SK-N-SH (cell line): Measurements from ENCODE around the gene SLIT2. TPM values are rescaled to one million over a fixed set of nuclear protein-coding genes. Genes with fewer than 3 reads are reported as not detected.
A peak's percentile ranks its signal among the peaks of the same experiment; 100 is the strongest.

Experiments
- CTCF ChIA-PET: fragments of 300-600, 350-600 bp; formaldehyde crosslinking; extraction: SDS; loops from one replicate; lab custom pipeline; 2021; lab: Yijun Ruan, JAX
- POLR2A ChIA-PET: fragments of 350-600 bp; sonication (Branson Sonifier 250); formaldehyde crosslinking; extraction: SDS; loops from one replicate; lab custom pipeline; 2020; ENCODE audit warnings: antibody characterized with exemption, inconsistent platforms; lab: Yijun Ruan, JAX
- DNase-seq: peaks from one replicate; pipeline ENCODE4 v3.0.0; 2012
- H2AFZ ChIP-seq: fragments of 200-600 bp; sonication (generic); 2 replicates; pipeline ENCODE4 v1.8.1; 2016; ENCODE audit warnings: antibody characterized with exemption, mild to moderate bottlenecking, low read depth
- H3F3A ChIP-seq: fragments of 200-600 bp; sonication (generic); replicated peaks from 2 replicates; pipeline ENCODE3; 2016; ENCODE audit warnings: antibody characterized with exemption, mild to moderate bottlenecking; ENCODE audit not compliant: insufficient read depth
- H3K27ac ChIP-seq, 2 experiments: fragments of 200-500 bp in 1 of 2; fragments of 200-600 bp in 1 of 2; sonication (Bioruptor generic) in 1 of 2; sonication (generic), shearing (Covaris generic) in 1 of 2; 2 replicates each; pipeline versions ENCODE4 v1.5.1 to v1.6.1; 2014 to 2016; ENCODE audit warnings: low read depth in 2 of 2, inconsistent platforms in 1 of 2, low read length in 1 of 2, mild to moderate bottlenecking in 1 of 2, mixed read lengths in 1 of 2
- H3K27me3 ChIP-seq: fragments of 200-600 bp; sonication (generic), shearing (Covaris generic); 2 replicates; pipeline ENCODE4 v1.6.1; 2016; ENCODE audit warnings: mixed run types; ENCODE audit not compliant: insufficient read depth
- H3K36me3 ChIP-seq, 2 experiments: fragments of 200-500 bp in 1 of 2; fragments of 200-600 bp in 1 of 2; sonication (Bioruptor generic) in 1 of 2; sonication (generic) in 1 of 2; replicated peaks in 1 of 2; 2 replicates each; pipeline versions ENCODE3 to v1.5.1; 2014 to 2016; ENCODE audit warnings: low read length in 1 of 2, mild to moderate bottlenecking in 1 of 2; ENCODE audit not compliant: insufficient read depth in 2 of 2, control insufficient read depth in 1 of 2
- H3K4me1 ChIP-seq, 2 experiments: fragments of 200-500 bp in 1 of 2; fragments of 200-600 bp in 1 of 2; sonication (Bioruptor generic) in 1 of 2; sonication (generic), shearing (Covaris generic) in 1 of 2; 2 replicates each; pipeline versions ENCODE4 v1.5.1 to v1.6.1; 2014 to 2016; ENCODE audit warnings: low read depth in 1 of 2, low read length in 1 of 2, mixed run types in 1 of 2; ENCODE audit not compliant: insufficient read depth in 2 of 2, control insufficient read depth in 1 of 2
- H3K4me2 ChIP-seq: fragments of 200-600 bp; sonication (generic), shearing (Covaris generic); 2 replicates; pipeline ENCODE4 v1.6.1; 2017; ENCODE audit warnings: mixed run types
- H3K4me3 ChIP-seq, 2 experiments: fragments of 200-500 bp in 1 of 2; fragments of 200-600 bp in 1 of 2; sonication (Bioruptor generic) in 1 of 2; sonication (generic), shearing (Covaris generic) in 1 of 2; 2 replicates each; pipeline versions ENCODE4 v1.5.1 to v1.8.1; 2014 to 2016; ENCODE audit warnings: low read depth in 2 of 2, inconsistent platforms in 1 of 2, low read length in 1 of 2, mild to moderate bottlenecking in 1 of 2, mixed read lengths in 1 of 2, moderate library complexity in 1 of 2
- H3K79me2 ChIP-seq: fragments of 200-600 bp; sonication (generic); 2 replicates; pipeline ENCODE4 v1.8.1; 2017; ENCODE audit warnings: mild to moderate bottlenecking; ENCODE audit not compliant: insufficient read depth
- H3K9ac ChIP-seq: fragments of 200-600 bp; sonication (generic); 2 replicates; pipeline ENCODE4 v1.6.1; 2017; ENCODE audit warnings: mixed run types
- H3K9me2 ChIP-seq: fragments of 200-600 bp; sonication (generic); 2 replicates; pipeline ENCODE4 v1.6.1; 2017; ENCODE audit warnings: mixed run types
- H3K9me3 ChIP-seq: fragments of 200-600 bp; sonication (generic); 2 replicates; pipeline ENCODE4 v1.6.1; 2017; ENCODE audit warnings: mixed run types, mild to moderate bottlenecking, moderate library complexity
- H4K20me1 ChIP-seq: fragments of 200-600 bp; sonication (generic); 2 replicates; pipeline ENCODE4 v1.6.1; 2017; ENCODE audit warnings: mild to moderate bottlenecking, mixed run types; ENCODE audit not compliant: insufficient read depth
- CTCF ChIP-seq: fragments of 200-600 bp; sonication (generic); IDR thresholded peaks from 2 replicates; pipeline ENCODE4 v1.6.1; 2017; ENCODE audit warnings: antibody characterized with exemption, mild to moderate bottlenecking, moderate library complexity
- MXI1 ChIP-seq: IDR thresholded peaks from 2 replicates; pipeline ENCODE4 v1.6.1; 2012; ENCODE audit warnings: mild to moderate bottlenecking, low read depth, low read length, improper control_type of control experiment
- RAD21 ChIP-seq: IDR thresholded peaks from 2 replicates; pipeline ENCODE4 v1.6.1; 2012; ENCODE audit warnings: mild to moderate bottlenecking, low read length
- RCOR1 ChIP-seq: fragments of 150-350 bp; IDR thresholded peaks from 2 replicates; pipeline ENCODE4 v1.6.1; 2017; ENCODE audit warnings: antibody characterized with exemption, low read length
- SMC3 ChIP-seq: IDR thresholded peaks from 2 replicates; pipeline ENCODE4 v1.6.1; 2012; ENCODE audit warnings: low read depth, low read length, improper control_type of control experiment
- TAF1 ChIP-seq: IDR thresholded peaks from 2 replicates; pipeline ENCODE4 v1.6.1; 2012; ENCODE audit warnings: low read depth, mild to moderate bottlenecking, low read length, moderate library complexity, borderline replicate concordance
- USF2 ChIP-seq: fragments of 150-350 bp; IDR thresholded peaks from 2 replicates; pipeline ENCODE4 v1.6.1; 2017; ENCODE audit warnings: antibody characterized with exemption, low read length, low read depth, borderline replicate concordance
- YY1 ChIP-seq: IDR thresholded peaks from 2 replicates; pipeline ENCODE4 v1.4.0; 2012; ENCODE audit warnings: low read depth, mild to moderate bottlenecking
- WGBS: methylation state at CpG from one replicate; pipeline ENCODE4 v1.1.6; 2017; ENCODE audit warnings: low lambda C conversion rate; 5-methylcytosine and 5-hydroxymethylcytosine counted together
- polyA plus RNA-seq, 3 experiments: library from polyadenylated mRNA; depleted of rRNA; stranded (reverse); fragments of >200 nt; gene quantifications; 2 replicates each; pipeline ENCODE4 v1.2.3, GENCODE V29; 2012

SLIT2 gene
- polyA plus RNA-seq, 1 of the 3 experiments (the other 2 are of a cell fraction), result 68.7 TPM

GRCh38 chr4:20249333-20249732, 2.4 kb upstream of the SLIT2 start:
- H2AFZ ChIP-seq, result 0 out of 2 replicates have a peak overlapping the region, but pooled peaks have one; percentile 80
- no peak overlapping the region for H3K9ac ChIP-seq
- H4K20me1 ChIP-seq, result peaks cover 23% of the 10 kb centered on the region
- H3K4me3 ChIP-seq, result no peak overlapping the region
- no peaks in the 10 kb centered on the region for H3K36me3 ChIP-seq
- no peaks in the 10 kb centered on the region for H3K27me3 ChIP-seq
- DNase-seq, result peak; percentile 51
- ChIA-PET POLR2A (no interaction called here), CTCF (interaction anchor here (1.2 to 3.6 kb wide), 17 partner anchors 12 to 1025 kb away, joined by 3 to 24 read pairs (median 4); no protein-coding TSS in a partner anchor)
- no peaks in the 10 kb centered on the region for H3K9me2 ChIP-seq
- H3K4me2 ChIP-seq, result peak overlapping the region; percentile 63
- WGBS, result 33% methylated on average over 2 of the region's 2 CpGs
- peaks cover 25% of the 10 kb centered on the region for H3K79me2 ChIP-seq
- peak overlapping the region in 1 of 2 experiments; percentile 78; a peak in 2 of 4 replicates for H3K27ac ChIP-seq
- H3K4me1 ChIP-seq, result peaks cover 8 to 23% of the 10 kb centered on the region in 2 experiments; a peak in 3 of 4 replicates
- H3F3A ChIP-seq, result peaks cover 14% of the 10 kb centered on the region
- no peaks in the 10 kb centered on the region for H3K9me3 ChIP-seq
- TF ChIP-seq TAF1, result 0 out of 2 replicates have a peak, but pooled peaks have one; percentile 23
- TF ChIP-seq CTCF, result peak; percentile 78
- peak; percentile 75 for TF ChIP-seq RAD21
- no peak for TF ChIP-seq USF2
- TF ChIP-seq SMC3, result peak; percentile 55

- Histone ChIP-seq H3K4me2 (peak overlapping the region; percentile 98), H2AFZ (peak overlapping the region; percentile 91), H3K9me3 (no peaks in the 10 kb centered on the region), H3K79me2 (peaks cover 44% of the 10 kb centered on the region), H3F3A (peaks cover 23% of the 10 kb centered on the region), H3K27ac (peak overlapping the region; percentile 53 to 74; a peak in 3 of 4 replicates), H3K9ac (peak overlapping the region; percentile 74), H3K4me3 (peak overlapping the region; percentile 78 to 96), H3K4me1 (peaks cover 8 to 26% of the 10 kb centered on the region in 2 experiments; a peak in 3 of 4 replicates), H4K20me1 (peaks cover 42% of the 10 kb centered on the region), H3K36me3 (no peaks in the 10 kb centered on the region), H3K9me2 (no peaks in the 10 kb centered on the region), H3K27me3 (no peaks in the 10 kb centered on the region)
- CTCF ChIA-PET, result interaction anchor here (0.6 to 1.5 kb wide), 4 partner anchors 136 to 1028 kb away, joined by 3 read pairs; no protein-coding TSS in a partner anchor
- POLR2A ChIA-PET, result no interaction called here
- WGBS, result 7% methylated on average over 28 of the region's 35 CpGs
- no peak for DNase-seq
- TF ChIP-seq SMC3, result no peak
- TF ChIP-seq MXI1, result peak; percentile 32; the same call in 1 of the 2 replicates
- no peak for TF ChIP-seq RCOR1
- TF ChIP-seq YY1, result no peak
Observed at GRCh38 chr4:20251031-20251795, 492 bp upstream of the SLIT2 start.
